Breast epithelium (tissue), 3 donors: ENCODE data around the gene ARL3.

Experiments used
- POLR2A ChIP-seq: fragments of 450-650 bp; IDR thresholded peaks from one replicate; pipeline ENCODE4 v1.6.1; 2016; ENCODE audit warnings: antibody characterized with exemption, mild to moderate bottlenecking, moderate library complexity
- TF ChIP-seq, protein P1 (sequence below), 3 donors: fragments of 450-650 bp; IDR thresholded peaks; one replicate each; pipeline ENCODE4 v1.5.1; 2016 to 2017; ENCODE audit warnings: antibody characterized with exemption in 3 of 3, mild to moderate bottlenecking in 3 of 3, moderate library complexity in 3 of 3

DNA sequence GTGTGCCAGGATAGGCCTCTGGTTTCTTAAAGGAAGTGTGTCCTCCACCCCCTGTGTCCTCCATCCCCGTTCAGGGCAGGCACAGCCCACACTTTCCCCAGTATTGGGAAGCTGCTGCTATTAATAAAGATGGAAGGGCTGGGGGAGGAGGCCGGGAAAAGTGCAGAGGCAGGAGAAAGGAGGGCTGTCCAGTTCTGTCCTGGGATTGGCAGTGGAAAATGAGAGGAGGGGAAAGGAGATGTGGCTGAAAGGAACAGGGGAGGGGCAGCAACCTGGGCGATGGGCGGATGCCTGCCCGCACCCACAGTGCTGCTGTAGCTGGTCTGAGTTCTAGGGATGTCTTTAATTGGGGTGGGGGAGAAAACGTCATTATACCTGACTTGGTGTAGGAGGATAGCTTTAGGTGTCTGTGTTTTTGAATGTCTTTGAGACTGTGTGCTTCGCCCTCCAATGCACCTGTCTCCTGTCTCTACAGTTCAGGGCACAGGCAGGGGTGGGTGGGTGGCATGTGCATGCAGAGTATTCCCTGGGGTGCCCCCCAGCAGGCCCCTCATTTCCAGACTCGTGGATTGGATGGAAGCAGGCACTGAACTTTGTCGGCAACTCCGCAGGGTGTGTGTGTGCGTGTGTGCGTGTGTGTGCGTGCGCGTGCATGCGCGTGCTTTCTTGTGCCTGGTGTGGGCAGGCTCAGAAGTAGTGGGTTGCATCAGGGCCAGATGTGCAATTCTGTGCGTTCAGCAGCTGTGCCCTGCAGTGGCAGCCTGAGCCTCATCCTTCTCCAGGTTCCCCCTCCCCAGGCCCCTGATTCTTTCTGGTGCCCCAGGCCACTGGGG is 67.4 kb downstream of the ARL3 start:
- no peak for TF ChIP-seq POLR2A
- TF ChIP-seq, protein P1, sequence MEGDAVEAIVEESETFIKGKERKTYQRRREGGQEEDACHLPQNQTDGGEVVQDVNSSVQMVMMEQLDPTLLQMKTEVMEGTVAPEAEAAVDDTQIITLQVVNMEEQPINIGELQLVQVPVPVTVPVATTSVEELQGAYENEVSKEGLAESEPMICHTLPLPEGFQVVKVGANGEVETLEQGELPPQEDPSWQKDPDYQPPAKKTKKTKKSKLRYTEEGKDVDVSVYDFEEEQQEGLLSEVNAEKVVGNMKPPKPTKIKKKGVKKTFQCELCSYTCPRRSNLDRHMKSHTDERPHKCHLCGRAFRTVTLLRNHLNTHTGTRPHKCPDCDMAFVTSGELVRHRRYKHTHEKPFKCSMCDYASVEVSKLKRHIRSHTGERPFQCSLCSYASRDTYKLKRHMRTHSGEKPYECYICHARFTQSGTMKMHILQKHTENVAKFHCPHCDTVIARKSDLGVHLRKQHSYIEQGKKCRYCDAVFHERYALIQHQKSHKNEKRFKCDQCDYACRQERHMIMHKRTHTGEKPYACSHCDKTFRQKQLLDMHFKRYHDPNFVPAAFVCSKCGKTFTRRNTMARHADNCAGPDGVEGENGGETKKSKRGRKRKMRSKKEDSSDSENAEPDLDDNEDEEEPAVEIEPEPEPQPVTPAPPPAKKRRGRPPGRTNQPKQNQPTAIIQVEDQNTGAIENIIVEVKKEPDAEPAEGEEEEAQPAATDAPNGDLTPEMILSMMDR (IDR thresholded peaks at IDR 0.05), result no peak
